H9 (cell line): ENCODE measurements around the gene ZNF165. TPM values are rescaled to one million over a fixed set of nuclear protein-coding genes. Genes with fewer than 3 reads are reported as not detected.

Experiments
- DNase-seq: peaks from one replicate; pipeline ENCODE4 v3.0.0-alpha.2; 2017
- H2AFZ ChIP-seq: one replicate; pipeline ENCODE4 v1.6.1; 2013; ENCODE audit warnings: mild to moderate bottlenecking, low read length, control low read depth, moderate library complexity
- H2AK5ac ChIP-seq: 2 replicates; pipeline ENCODE4 v1.6.1; 2013; ENCODE audit warnings: low read length, control low read depth, mixed read lengths; ENCODE audit not compliant: insufficient read length
- H2BK120ac ChIP-seq: one replicate; pipeline ENCODE4 v1.6.1; 2013; ENCODE audit warnings: low read depth, mild to moderate bottlenecking, low read length, control low read depth, inconsistent platforms; ENCODE audit not compliant: poor library complexity, severe bottlenecking
- H2BK12ac ChIP-seq: 2 replicates; pipeline ENCODE4 v1.6.1; 2013; ENCODE audit warnings: low read length, control low read depth, mixed read lengths, low read depth; ENCODE audit not compliant: insufficient read length
- H2BK15ac ChIP-seq: 2 replicates; pipeline ENCODE4 v1.6.1; 2013; ENCODE audit warnings: low read depth, low read length, control low read depth
- H2BK20ac ChIP-seq: one replicate; pipeline ENCODE4 v1.6.1; 2013; ENCODE audit warnings: low read depth, mild to moderate bottlenecking, low read length, control low read depth, inconsistent platforms; ENCODE audit not compliant: poor library complexity, severe bottlenecking
- H2BK5ac ChIP-seq: 2 replicates; pipeline ENCODE4 v1.6.1; 2013; ENCODE audit warnings: low read length, control low read depth, mixed read lengths; ENCODE audit not compliant: insufficient read length
- H3K14ac ChIP-seq: 2 replicates; pipeline ENCODE4 v1.6.1; 2013; ENCODE audit warnings: low read length, control low read depth; ENCODE audit not compliant: insufficient read depth
- H3K18ac ChIP-seq: 2 replicates; pipeline ENCODE4 v1.6.1; 2013; ENCODE audit warnings: low read depth, mild to moderate bottlenecking, mixed read lengths, low read length, control low read depth; ENCODE audit not compliant: insufficient read length
- H3K23ac ChIP-seq: 2 replicates; pipeline ENCODE4 v1.6.1; 2013; ENCODE audit warnings: low read length, control low read depth, mixed read lengths, low read depth; ENCODE audit not compliant: insufficient read length
- H3K23me2 ChIP-seq: 2 replicates; pipeline ENCODE4 v1.6.1; 2013; ENCODE audit warnings: low read depth, mild to moderate bottlenecking, mixed read lengths, low read length, control low read depth; ENCODE audit not compliant: insufficient read length, poor library complexity, severe bottlenecking
- H3K27ac ChIP-seq: 2 replicates; pipeline ENCODE4 v1.5.1; 2013; ENCODE audit warnings: low read length, control low read depth, mixed read lengths, low read depth; ENCODE audit not compliant: insufficient read length
- H3K27me3 ChIP-seq: 2 replicates; pipeline ENCODE4 v1.6.1; 2013; ENCODE audit warnings: low read length, control low read depth, inconsistent platforms; ENCODE audit not compliant: insufficient read depth
- H3K4ac ChIP-seq: 2 replicates; pipeline ENCODE4 v1.6.1; 2013; ENCODE audit warnings: low read depth, mild to moderate bottlenecking, control low read depth, inconsistent platforms, low read length, moderate library complexity
- H3K4me1 ChIP-seq: 2 replicates; pipeline ENCODE4 v1.6.1; 2013; ENCODE audit warnings: low read length, control low read depth, inconsistent platforms; ENCODE audit not compliant: insufficient read depth
- H3K4me2 ChIP-seq: 2 replicates; pipeline ENCODE4 v1.6.1; 2013; ENCODE audit warnings: low read length, control low read depth, mixed read lengths; ENCODE audit not compliant: insufficient read length, insufficient read depth
- H3K56ac ChIP-seq: 2 replicates; pipeline ENCODE4 v1.6.1; 2013; ENCODE audit warnings: low read depth, mild to moderate bottlenecking, mixed read lengths, low read length, control low read depth; ENCODE audit not compliant: insufficient read length
- H3K79me1 ChIP-seq: 2 replicates; pipeline ENCODE4 v1.6.1; 2013; ENCODE audit warnings: low read depth, mild to moderate bottlenecking, moderate library complexity, low read length, control low read depth, inconsistent platforms; ENCODE audit not compliant: insufficient read depth, poor library complexity, severe bottlenecking
- H3K79me2 ChIP-seq: 2 replicates; pipeline ENCODE4 v1.6.1; 2013; ENCODE audit warnings: low read length, control low read depth, inconsistent platforms; ENCODE audit not compliant: insufficient read depth
- H3K9ac ChIP-seq: 2 replicates; pipeline ENCODE4 v1.6.1; 2013; ENCODE audit warnings: low read length, control low read depth, mixed read lengths; ENCODE audit not compliant: insufficient read length; ENCODE audit errors: extremely low read depth
- H3K9me3 ChIP-seq: one replicate; pipeline ENCODE4 v1.6.1; 2013; ENCODE audit warnings: low read depth, low read length, inconsistent platforms; ENCODE audit not compliant: control insufficient read depth
- H3T11ph ChIP-seq: one replicate; pipeline ENCODE4 v1.6.1; 2013; ENCODE audit warnings: mild to moderate bottlenecking, low read length, control low read depth, inconsistent platforms
- H4K20me1 ChIP-seq: one replicate; pipeline ENCODE4 v1.6.1; 2013; ENCODE audit not compliant: control insufficient read depth, insufficient read length, insufficient read depth
- H4K5ac ChIP-seq: 2 replicates; pipeline ENCODE4 v1.6.1; 2013; ENCODE audit warnings: low read depth, mild to moderate bottlenecking, mixed read lengths, low read length, control low read depth; ENCODE audit not compliant: insufficient read length
- H4K8ac ChIP-seq: replicated peaks from 2 replicates; pipeline ENCODE4 v1.6.1; 2013; ENCODE audit warnings: low read length, control low read depth, mixed read lengths, low read depth; ENCODE audit not compliant: insufficient read length
- H4K91ac ChIP-seq: 2 replicates; pipeline ENCODE4 v1.6.1; 2013; ENCODE audit warnings: low read depth, mild to moderate bottlenecking, moderate library complexity, mixed read lengths, low read length, control low read depth; ENCODE audit not compliant: insufficient read length
- H3K27ac Mint-ChIP-seq, 3 experiments: 2 replicates in 2 of 3; 3 replicates in 1 of 3; pipeline ENCODE4 v1.8.0; 2020 to 2021; ENCODE audit warnings: mixed read lengths in 3 of 3, mild to moderate bottlenecking in 1 of 3, moderate library complexity in 1 of 3
- H3K27me3 Mint-ChIP-seq: 2 replicates; pipeline ENCODE4 v1.8.0; 2021; ENCODE audit warnings: low read depth, mild to moderate bottlenecking, moderate library complexity, mixed read lengths
- H3K36me3 Mint-ChIP-seq, 3 experiments: 2 replicates in 2 of 3; 3 replicates in 1 of 3; pipeline ENCODE4 v1.8.0; 2020 to 2021; ENCODE audit warnings: low read depth in 3 of 3, mixed read lengths in 3 of 3; ENCODE audit not compliant: insufficient read depth in 1 of 3
- H3K4me1 Mint-ChIP-seq, 2 experiments: 2 replicates each; pipeline ENCODE4 v1.8.0; 2020; ENCODE audit warnings: mixed read lengths in 2 of 2
- H3K4me3 Mint-ChIP-seq, 2 experiments: 2 replicates in 1 of 2; 3 replicates in 1 of 2; pipeline ENCODE4 v1.8.0; 2020 to 2021; ENCODE audit warnings: mild to moderate bottlenecking in 2 of 2, mixed read lengths in 2 of 2, moderate library complexity in 1 of 2
- H3K9me3 Mint-ChIP-seq, 2 experiments: 2 replicates in 1 of 2; 3 replicates in 1 of 2; pipeline ENCODE4 v1.8.0; 2020; ENCODE audit warnings: mild to moderate bottlenecking in 2 of 2, mixed read lengths in 2 of 2, moderate library complexity in 1 of 2
- CTCF ChIP-seq: fragments of 200-600 bp; sonication (generic); conservative IDR thresholded peaks from 3 replicates; pipeline ENCODE4 v1.8.0; 2021; ENCODE audit warnings: antibody characterized with exemption, mild to moderate bottlenecking
- WGBS: extraction: QIAGEN DNeasy Blood & Tissue Kit; methylation state at CpG from one replicate; pipeline ENCODE4 v1.1.7; 2013; ENCODE audit warnings: missing lambda C conversion rate, low lambda C conversion rate, mixed read lengths; ENCODE audit not compliant: insufficient read length; ENCODE audit errors: extremely low coverage; 5-methylcytosine and 5-hydroxymethylcytosine counted together
- total RNA-seq: library from RNA; stranded (reverse); gene quantifications from 2 replicates; pipeline ENCODE4 v1.2.1, GENCODE V29; 2021

ZNF165 gene
- total RNA-seq, 1 experiment from 2014 or later, result 5.8 TPM

GRCh38 chr6:28124350-28124970 lies 44.1 kb downstream of the ZNF165 start, which contains the start of gene ZSCAN16:
Gene ZSCAN16, plus strand, starts transcription at chr6:28124609. Its CDS starts 835 bp downstream, at chr6:28125444.
- H3K56ac ChIP-seq, result no peak within 1 kb of the TSS
- no peak within 1 kb of the TSS for H2BK20ac ChIP-seq
- peak; percentile 91 for DNase-seq
- H3K27me3 ChIP-seq, result no peaks in the 10 kb centered on the region
- no peak within 1 kb of the TSS for H2AK5ac ChIP-seq
- Mint-ChIP-seq H3K27me3 (no peaks in the 10 kb centered on the region), H3K27ac (peak within 1 kb of the TSS; percentile 86 to 98 (median 98)), H3K4me1 (peaks cover 12% of the 10 kb centered on the region in 2 experiments), H3K9me3 (no peaks in the 10 kb centered on the region), H3K36me3 (peaks cover 9 to 52% (median 41%) of the 10 kb centered on the region in 3 experiments; a peak in 6 of 7 replicates), H3K4me3 (peak within 1 kb of the TSS; percentile 98 to 99)
- no peak within 1 kb of the TSS for H2BK120ac ChIP-seq
- no peak within 1 kb of the TSS for H4K91ac ChIP-seq
- H3K79me1 ChIP-seq, result peaks cover 3% of the 10 kb centered on the region
- H3K9ac ChIP-seq, result peak within 1 kb of the TSS; percentile 80
- WGBS, result no CpG with 5 or more reads among the region's 28 CpGs
- H3K9me3 ChIP-seq, result no peaks in the 10 kb centered on the region
- TF ChIP-seq CTCF, result no peak
- H2BK15ac ChIP-seq, result no peak within 1 kb of the TSS
- no peaks in the 10 kb centered on the region for H4K20me1 ChIP-seq
- peak within 1 kb of the TSS; percentile 49 for H3K18ac ChIP-seq
- peaks cover 2% of the 10 kb centered on the region; the same call in 1 of the 2 replicates for H3K79me2 ChIP-seq
- H2BK5ac ChIP-seq, result no peak within 1 kb of the TSS
- H3K4me1 ChIP-seq, result no peaks in the 10 kb centered on the region
- no peak within 1 kb of the TSS for H3K27ac ChIP-seq
- H2AFZ ChIP-seq, result no peak within 1 kb of the TSS
- peak within 1 kb of the TSS; percentile 87 for H4K8ac ChIP-seq
- H4K5ac ChIP-seq, result no peak within 1 kb of the TSS
- no peak within 1 kb of the TSS for H3K4ac ChIP-seq
- H3K23ac ChIP-seq, result no peak within 1 kb of the TSS
- 0 out of 2 replicates have a peak within 1 kb of the TSS, but pooled peaks have one; percentile 89 for H3K14ac ChIP-seq
- H3T11ph ChIP-seq, result no peak within 1 kb of the TSS
- no peaks in the 10 kb centered on the region for H3K23me2 ChIP-seq
- no peak within 1 kb of the TSS for H2BK12ac ChIP-seq
- peak within 1 kb of the TSS; percentile 60 for H3K4me2 ChIP-seq
